ENCODE data around the gene EVL.

- TF ChIP-seq CTCF (IDR thresholded peaks at IDR 0.05) (no peak), POLR2AphosphoS5 (IDR thresholded peaks at IDR 0.05) (no peak)
Observed at GRCh38 chr14:100178691-100179090, 113.5 kb downstream of the EVL start.

All from prostate gland (tissue), 2 donors.